Ishikawa (cell line): Measurements from ENCODE around the gene KLC3.

Source experiments
- CEBPB ChIP-seq: IDR thresholded peaks from 2 replicates; pipeline ENCODE4 v1.6.1; 2012
- CREB1 ChIP-seq: IDR thresholded peaks from 2 replicates; pipeline ENCODE4 v1.6.1; 2012; ENCODE audit warnings: low read depth
- EGR1 ChIP-seq: IDR thresholded peaks from 2 replicates; pipeline ENCODE4 v1.6.1; 2012
- EP300 ChIP-seq: IDR thresholded peaks from 2 replicates; pipeline ENCODE4 v1.6.1; 2012; ENCODE audit warnings: borderline replicate concordance
- FOXM1 ChIP-seq: IDR thresholded peaks from 2 replicates; pipeline ENCODE4 v1.6.1; 2012; ENCODE audit warnings: low read depth, borderline replicate concordance
- MAX ChIP-seq: IDR thresholded peaks from 2 replicates; pipeline ENCODE4 v1.6.1; 2012
- NFIC ChIP-seq: IDR thresholded peaks from 2 replicates; pipeline ENCODE4 v1.6.1; 2012
- RAD21 ChIP-seq: IDR thresholded peaks from 2 replicates; pipeline ENCODE4 v1.6.1; 2012; ENCODE audit warnings: low read depth
- REST ChIP-seq: IDR thresholded peaks from 2 replicates; pipeline ENCODE4 v1.6.1; 2012; ENCODE audit warnings: low read depth, mild to moderate bottlenecking
- TAF1 ChIP-seq: IDR thresholded peaks from 2 replicates; pipeline ENCODE4 v1.6.1; 2012; ENCODE audit warnings: low read depth, mild to moderate bottlenecking
- TCF12 ChIP-seq: IDR thresholded peaks from 2 replicates; pipeline ENCODE4 v1.6.1; 2012; ENCODE audit warnings: low read depth
- TEAD4 ChIP-seq: IDR thresholded peaks from 2 replicates; pipeline ENCODE4 v1.6.1; 2012
- USF1 ChIP-seq: IDR thresholded peaks from 2 replicates; pipeline ENCODE4 v1.6.1; 2012
- YY1 ChIP-seq: IDR thresholded peaks from 2 replicates; pipeline ENCODE4 v1.6.1; 2012; ENCODE audit warnings: low read depth
- ZBTB7A ChIP-seq: IDR thresholded peaks from 2 replicates; pipeline ENCODE4 v1.6.1; 2012; ENCODE audit warnings: low read depth

Gene KLC3

GRCh38 chr19:45391871-45392665 lies 51.5 kb downstream of the KLC3 start:
- TF ChIP-seq USF1 (no peak), TCF12 (no peak), FOXM1 (no peak), ZBTB7A (no peak), CREB1 (no peak), TAF1 (no peak), REST (no peak), NFIC (no peak), CEBPB (no peak), TEAD4 (no peak), EGR1 (no peak), EP300 (no peak), RAD21 (no peak), MAX (no peak), YY1 (no peak)

- TF ChIP-seq EGR1 = no peak
- no peak for TF ChIP-seq TEAD4
- TF ChIP-seq CEBPB = no peak
- TF ChIP-seq ZBTB7A = no peak
- TF ChIP-seq YY1 = no peak
- TF ChIP-seq TCF12 = no peak
- no peak for TF ChIP-seq USF1
- no peak for TF ChIP-seq TAF1
- TF ChIP-seq MAX = no peak
Measured at GRCh38 chr19:45395821-45396617, 55.5 kb downstream of the KLC3 start.

- TF ChIP-seq RAD21 = no peak
- TF ChIP-seq CEBPB = no peak
- TF ChIP-seq MAX = no peak
- TF ChIP-seq USF1 = no peak
- no peak for TF ChIP-seq ZBTB7A
- TF ChIP-seq TAF1 = no peak
- no peak for TF ChIP-seq YY1
- TF ChIP-seq CREB1 = no peak
- TF ChIP-seq TCF12 = no peak
- no peak for TF ChIP-seq FOXM1
- TF ChIP-seq NFIC = no peak
- no peak for TF ChIP-seq EGR1
- TF ChIP-seq REST = no peak
- no peak for TF ChIP-seq TEAD4
- TF ChIP-seq EP300 = no peak
Measured at GRCh38 chr19:45400192-45400591, 59.6 kb downstream of the KLC3 start.
